Panc1 (cell line): ENCODE results near the gene FCGBP. TPM values are rescaled to one million over a fixed set of nuclear protein-coding genes. Genes with fewer than 3 reads are reported as not detected.

Experiments used
- ATAC-seq: fragments of 200-7000 bp; cut with Tn5 transposase; 2 replicates; pipeline ENCODE4 v1.9.1; 2020; ENCODE audit warnings: mild to moderate bottlenecking, moderate library complexity
- BruUV-seq: library from RNA; stranded (reverse); fragments of 400-500 nt; replicated peaks from 2 replicates; lab custom pipeline; 2021; lab: Mats Ljungman, UMichigan
- CTCF ChIA-PET: fragments of 300-600 bp; sonication (Branson Sonifier 250); formaldehyde crosslinking; loops from one replicate; lab custom pipeline; 2022; ENCODE audit warnings: antibody characterized with exemption; lab: Charles Lee
- POLR2A ChIA-PET: fragments of 300-600 bp; sonication (Branson Sonifier 250); formaldehyde crosslinking; loops from one replicate; lab custom pipeline; 2022; ENCODE audit warnings: antibody characterized with exemption; lab: Charles Lee
- DNase-seq: peaks from one replicate; pipeline ENCODE4 v3.0.0-alpha.2; 2010; ENCODE audit warnings: low read depth, low spot score
- H3K27ac ChIP-seq: 2 replicates; pipeline ENCODE4 v1.5.1; 2011; ENCODE audit warnings: mild to moderate bottlenecking, low read length, inconsistent platforms
- H3K27me3 ChIP-seq: fragments of 200-500 bp; sonication (Bioruptor generic); 2 replicates; pipeline ENCODE4 v1.6.0; 2014; ENCODE audit warnings: low read length, inconsistent platforms; ENCODE audit not compliant: control insufficient read depth, insufficient read depth
- H3K36me3 ChIP-seq: fragments of 200-500 bp; sonication (Bioruptor generic); 2 replicates; pipeline ENCODE4 v1.5.1; 2014; ENCODE audit warnings: inconsistent platforms, mild to moderate bottlenecking, low read length, moderate library complexity; ENCODE audit not compliant: control insufficient read depth, insufficient read depth
- H3K4me1 ChIP-seq: 2 replicates; pipeline ENCODE4 v1.5.1; 2011; ENCODE audit warnings: inconsistent platforms, mild to moderate bottlenecking, low read length, moderate library complexity; ENCODE audit not compliant: control insufficient read depth, insufficient read depth
- H3K4me3 ChIP-seq, 2 experiments: 2 replicates each; pipeline ENCODE4 v1.5.1; 2011 to 2012; ENCODE audit warnings: low read depth in 2 of 2, low read length in 2 of 2, mild to moderate bottlenecking in 2 of 2, inconsistent platforms in 1 of 2, moderate library complexity in 1 of 2
- H3K9me3 ChIP-seq: fragments of 200-500 bp; sonication (Bioruptor generic); 2 replicates; pipeline ENCODE4 v1.5.1; 2014; ENCODE audit warnings: low read depth, mild to moderate bottlenecking, inconsistent platforms, low read length, moderate library complexity; ENCODE audit not compliant: control insufficient read depth, insufficient read depth
- CTCF ChIP-seq: fragments of 450-650 bp; IDR thresholded peaks from 2 replicates; pipeline ENCODE4 v1.5.1; 2017; ENCODE audit warnings: mild to moderate bottlenecking
- POLR2AphosphoS5 ChIP-seq: IDR thresholded peaks from 2 replicates; pipeline ENCODE4 v1.6.1; 2012; ENCODE audit warnings: mild to moderate bottlenecking, low read depth, low read length, moderate library complexity
- REST ChIP-seq, 2 experiments: IDR thresholded peaks; 2 replicates each; pipeline ENCODE4 v1.6.1; 2011 to 2012; ENCODE audit warnings: low read depth in 2 of 2, control low read depth in 1 of 2, low read length in 1 of 2, mild to moderate bottlenecking in 1 of 2, moderate library complexity in 1 of 2; ENCODE audit not compliant: insufficient read depth in 1 of 2
- SIN3A ChIP-seq: IDR thresholded peaks from 2 replicates; pipeline ENCODE4 v1.6.1; 2012; ENCODE audit warnings: low read depth, mild to moderate bottlenecking, low read length, moderate library complexity, borderline replicate concordance; ENCODE audit not compliant: insufficient read depth
- TCF7L2 ChIP-seq: IDR thresholded peaks from 2 replicates; pipeline ENCODE4 v1.6.1; 2011; ENCODE audit warnings: mild to moderate bottlenecking, low read depth, low read length, inconsistent platforms
- in situ Hi-C: cut with HindIII; loops from 2 replicates; pipeline ENCODE4 v1.10.0; 2016; ENCODE audit warnings: low sequenced_read_pairs, low pct_unique_long_range_greater_than_20kb
- intact Hi-C: fragments of 100-400 bp; cut with micrococcal nuclease; formaldehyde crosslinking; loops from one replicate; pipeline ENCODE4 v1.10.0; 2022; ENCODE audit not compliant: unreplicated experiment
- total RNA-seq: library from RNA; stranded (reverse); gene quantifications from one replicate; pipeline ENCODE4 v1.2.1, GENCODE V29; 2021; ENCODE audit not compliant: unreplicated experiment

Gene FCGBP
- total RNA-seq, 1 experiment from 2014 or later = 6.4 TPM

- TSS peak; percentile 86 for BruUV-seq
- peak overlapping the region; percentile 35 to 50 for H3K4me3 ChIP-seq
- POLR2A ChIA-PET = interaction anchor here (0.5 to 4.0 kb wide), 51 partner anchors 9 to 606 kb away, joined by 3 to 55 read pairs (median 6); partner anchors contain the start of genes DYRK1B, EID2B, FBL and MED29
- H3K27ac ChIP-seq = peak overlapping the region; percentile 82
- H3K4me1 ChIP-seq = peaks cover 17% of the 10 kb centered on the region
- in situ Hi-C loops (loop anchor here (5.0 kb wide), 4 partner anchors 34 to 129 kb away; no protein-coding TSS in a partner anchor), intact Hi-C loops (loop anchor here (1.0 to 2.0 kb wide), 4 partner anchors 25 to 178 kb away; no protein-coding TSS in a partner anchor)
- no peak for TF ChIP-seq TCF7L2
- TF ChIP-seq CTCF = no peak
- no peak for TF ChIP-seq POLR2AphosphoS5
- TF ChIP-seq SIN3A = no peak
- no peak for TF ChIP-seq REST (IDR thresholded peaks at IDR 0.05; ENCODE audit: insufficient read depth in 1 of 2, low read depth in 2 of 2, low read length in 1 of 2)
- CTCF ChIA-PET = interaction anchor here (0.5 to 4.2 kb wide), 81 partner anchors 8 to 536 kb away, joined by 3 to 149 read pairs (median 6); partner anchors contain the start of genes DYRK1B, EID2B, FBL and FCGBP
- no peaks in the 10 kb centered on the region for H3K27me3 ChIP-seq
- H3K9me3 ChIP-seq = no peaks in the 10 kb centered on the region
- peaks cover 38% of the 10 kb centered on the region for H3K36me3 ChIP-seq
- ATAC-seq (peak; percentile 14), DNase-seq (no peak)
Measured at GRCh38 chr19:39971380-39972035, 37.1 kb upstream of the FCGBP start.

GRCh38 chr19:39970675-39971379, 36.4 kb upstream of the FCGBP start, which contains the start of gene PSMC4:
Gene PSMC4, plus strand, starts transcription at chr19:39971165. Its CDS starts 38 bp downstream, at chr19:39971203.
- POLR2A ChIA-PET = interaction anchor here (0.5 to 4.0 kb wide), 90 partner anchors 8 to 1887 kb away, joined by 3 to 55 read pairs (median 5); partner anchors contain the start of genes AKT2, DYRK1B, EID2B and FBL
- H3K4me1 ChIP-seq = peaks cover 17% of the 10 kb centered on the region
- ATAC-seq = peak; percentile 98
- H3K36me3 ChIP-seq = peaks cover 38% of the 10 kb centered on the region
- no TSS peak for BruUV-seq
- in situ Hi-C loops (loop anchor here (5.0 kb wide), 4 partner anchors 34 to 129 kb away; no protein-coding TSS in a partner anchor), intact Hi-C loops (loop anchor here (1.0 to 2.0 kb wide), 4 partner anchors 25 to 178 kb away; no protein-coding TSS in a partner anchor)
- peak within 1 kb of the TSS; percentile 82 for H3K27ac ChIP-seq
- CTCF ChIA-PET = interaction anchor here (0.5 to 4.2 kb wide), 107 partner anchors 9 to 575 kb away, joined by 3 to 149 read pairs (median 5); partner anchors contain the start of genes DLL3, DYRK1B, EID2B and FBL
- H3K27me3 ChIP-seq = no peaks in the 10 kb centered on the region
- no peak for TF ChIP-seq SIN3A
- no peak for TF ChIP-seq POLR2AphosphoS5
- no peak for TF ChIP-seq TCF7L2
- no peak for TF ChIP-seq CTCF
- no peak for TF ChIP-seq REST (IDR thresholded peaks at IDR 0.05; ENCODE audit: insufficient read depth in 1 of 2, low read depth in 2 of 2, low read length in 1 of 2)
- peak; percentile 100 for DNase-seq
- H3K4me3 ChIP-seq = peak within 1 kb of the TSS; percentile 35 to 50
- no peaks in the 10 kb centered on the region for H3K9me3 ChIP-seq
